Measurements from ENCODE around the gene LACTB.

- no peak for TF ChIP-seq EZH2 (IDR thresholded peaks at IDR 0.05; ENCODE audit: insufficient read depth, poor library complexity, severe bottlenecking)
- no peak for TF ChIP-seq EZH2phosphoT487 (IDR thresholded peaks at IDR 0.05; ENCODE audit: insufficient read depth, low read depth)
These were observed 49.5 kb upstream of the LACTB start for GRCh38 chr15:63072023-63072650.

Measured in GM23248 (cell line).